Neuronal stem cell (in vitro differentiated cells): ENCODE data around the gene DNAH8.

Experiments
- DNase-seq: peaks from one replicate; pipeline ENCODE4 v3.0.0-alpha.2; 2013; ENCODE audit warnings: low spot score
- H2AFZ ChIP-seq: one replicate; pipeline ENCODE4 v1.6.1; 2013; ENCODE audit warnings: mild to moderate bottlenecking, low read length, inconsistent platforms
- H2AK5ac ChIP-seq: 2 replicates; pipeline ENCODE4 v1.6.1; 2013; ENCODE audit warnings: low read depth, mild to moderate bottlenecking, inconsistent platforms, low read length, moderate library complexity, mixed read lengths
- H2BK120ac ChIP-seq: 2 replicates; pipeline ENCODE4 v1.6.1; 2013; ENCODE audit warnings: low read depth, mild to moderate bottlenecking, inconsistent platforms, low read length, moderate library complexity, mixed read lengths
- H2BK12ac ChIP-seq: one replicate; pipeline ENCODE4 v1.6.1; 2013; ENCODE audit warnings: low read length, inconsistent platforms
- H2BK15ac ChIP-seq: 2 replicates; pipeline ENCODE4 v1.6.1; 2013; ENCODE audit warnings: mild to moderate bottlenecking, low read length, inconsistent platforms, mixed read lengths
- H2BK5ac ChIP-seq: one replicate; pipeline ENCODE4 v1.6.1; 2013; ENCODE audit warnings: inconsistent platforms, mild to moderate bottlenecking, low read length, moderate library complexity
- H3K14ac ChIP-seq: one replicate; pipeline ENCODE4 v1.6.1; 2013; ENCODE audit warnings: low read length, inconsistent platforms
- H3K18ac ChIP-seq: 2 replicates; pipeline ENCODE4 v1.6.1; 2013; ENCODE audit warnings: low read length, inconsistent platforms
- H3K23ac ChIP-seq: 2 replicates; pipeline ENCODE4 v1.6.1; 2013; ENCODE audit warnings: low read depth, mild to moderate bottlenecking, mixed read lengths, low read length, inconsistent platforms; ENCODE audit not compliant: poor library complexity
- H3K27ac ChIP-seq: replicated peaks from 3 replicates; pipeline ENCODE4 v1.5.1; 2013; ENCODE audit warnings: low read length, inconsistent platforms
- H3K27me3 ChIP-seq, 3 experiments: 2 replicates each; pipeline ENCODE4 v1.6.1; 2013; ENCODE audit warnings: low read length in 3 of 3, mild to moderate bottlenecking in 2 of 3, inconsistent platforms in 1 of 3, low read depth in 1 of 3, mixed read lengths in 1 of 3, moderate library complexity in 1 of 3; ENCODE audit not compliant: control insufficient read depth in 3 of 3, insufficient read depth in 3 of 3
- H3K36me3 ChIP-seq, 2 donors: replicated peaks in 1 of 2; 2 replicates each; pipeline ENCODE4 v1.6.1; 2013; ENCODE audit warnings: low read length in 2 of 2; ENCODE audit not compliant: control insufficient read depth in 2 of 2, insufficient read depth in 2 of 2
- H3K4ac ChIP-seq: 2 replicates; pipeline ENCODE4 v1.6.1; 2013; ENCODE audit warnings: inconsistent platforms, mild to moderate bottlenecking, low read length, moderate library complexity
- H3K4me1 ChIP-seq, 2 donors: 1 replicate in 1 of 2; 2 replicates in 1 of 2; pipeline ENCODE4 v1.6.1; 2013; ENCODE audit warnings: low read length in 2 of 2, low read depth in 1 of 2; ENCODE audit not compliant: control insufficient read depth in 2 of 2, insufficient read depth in 1 of 2
- H3K4me2 ChIP-seq: one replicate; pipeline ENCODE4 v1.6.1; 2013; ENCODE audit warnings: mild to moderate bottlenecking, low read length, inconsistent platforms; ENCODE audit not compliant: insufficient read depth, poor library complexity, severe bottlenecking
- H3K4me3 ChIP-seq, 2 donors: 2 replicates each; pipeline ENCODE4 v1.5.1; 2013; ENCODE audit warnings: low read length in 2 of 2, mild to moderate bottlenecking in 2 of 2, inconsistent platforms in 1 of 2, moderate library complexity in 1 of 2
- H3K79me1 ChIP-seq: one replicate; pipeline ENCODE4 v1.6.1; 2013; ENCODE audit warnings: low read depth, mild to moderate bottlenecking, inconsistent platforms, low read length, moderate library complexity
- H3K9ac ChIP-seq: one replicate; pipeline ENCODE4 v1.6.1; 2013; ENCODE audit warnings: mild to moderate bottlenecking, low read depth, low read length, inconsistent platforms; ENCODE audit not compliant: poor library complexity
- H3K9me3 ChIP-seq, 2 donors: replicated peaks in 1 of 2; 2 replicates each; pipeline versions ENCODE3 to v1.6.1; 2013; ENCODE audit warnings: low read length in 2 of 2, mild to moderate bottlenecking in 2 of 2, inconsistent platforms in 1 of 2, low read depth in 1 of 2, mixed read lengths in 1 of 2, moderate library complexity in 1 of 2; ENCODE audit not compliant: control insufficient read depth in 2 of 2, insufficient read depth in 1 of 2
- H4K8ac ChIP-seq: one replicate; pipeline ENCODE4 v1.6.1; 2013; ENCODE audit warnings: low read depth, mild to moderate bottlenecking, inconsistent platforms, low read length, moderate library complexity
- H4K91ac ChIP-seq: one replicate; pipeline ENCODE4 v1.6.1; 2013; ENCODE audit warnings: low read length, low read depth, mild to moderate bottlenecking, inconsistent platforms; ENCODE audit not compliant: poor library complexity
- WGBS, 2 donors: extraction: QIAGEN DNeasy Blood & Tissue Kit; methylation state at CpG; one replicate each; pipeline ENCODE4 v1.1.7; 2013; ENCODE audit warnings: missing lambda C conversion rate in 2 of 2, mixed read lengths in 1 of 2; ENCODE audit not compliant: insufficient read length in 2 of 2, insufficient replicate concordance in 1 of 2; ENCODE audit errors: extremely low coverage in 2 of 2; 5-methylcytosine and 5-hydroxymethylcytosine counted together

The DNAH8 gene

DNA sequence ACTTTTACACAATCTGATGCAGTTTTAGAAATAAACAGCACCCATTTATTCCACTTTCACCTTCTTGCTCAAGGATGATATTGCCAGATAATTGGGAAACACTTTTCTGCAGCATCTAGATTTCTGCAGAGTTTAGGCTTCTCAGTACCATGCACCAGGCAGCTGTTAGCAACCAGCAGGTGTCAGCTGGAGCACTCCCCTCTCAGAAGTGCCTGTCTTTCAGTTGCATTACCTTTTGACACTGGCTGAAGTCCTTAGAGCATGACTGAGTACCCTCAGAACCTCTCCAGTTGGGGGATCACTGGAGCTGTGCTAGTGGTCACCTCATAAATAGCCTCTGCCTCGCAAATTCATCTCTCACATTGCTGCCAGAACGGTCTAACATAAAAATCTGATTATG lies 91.2 kb downstream of the DNAH8 start:
- Histone ChIP-seq H3K18ac (no peak overlapping the region), H3K4me3 (no peak overlapping the region), H3K27me3 (peaks cover 0 to 9% (median 0%) of the 10 kb centered on the region in 3 experiments), H3K4ac (no peak overlapping the region), H2BK120ac (no peak overlapping the region), H3K9ac (no peak overlapping the region), H2BK15ac (no peak overlapping the region), H2BK12ac (no peak overlapping the region), H2AK5ac (no peak overlapping the region), H3K4me2 (no peak overlapping the region), H3K14ac (no peak overlapping the region), H2AFZ (no peak overlapping the region), H3K79me1 (no peaks in the 10 kb centered on the region), H3K27ac (no peak overlapping the region), H3K36me3 (no peaks in the 10 kb centered on the region), H4K91ac (no peak overlapping the region), H3K23ac (no peak overlapping the region), H2BK5ac (no peak overlapping the region), H3K9me3 (peaks cover 0 to 2% of the 10 kb centered on the region in 2 donors), H4K8ac (no peak overlapping the region), H3K4me1 (no peaks in the 10 kb centered on the region)
- WGBS, 2 donors = no CpG with 5 or more reads among the region's 2 CpGs
- DNase-seq = no peak

DNA sequence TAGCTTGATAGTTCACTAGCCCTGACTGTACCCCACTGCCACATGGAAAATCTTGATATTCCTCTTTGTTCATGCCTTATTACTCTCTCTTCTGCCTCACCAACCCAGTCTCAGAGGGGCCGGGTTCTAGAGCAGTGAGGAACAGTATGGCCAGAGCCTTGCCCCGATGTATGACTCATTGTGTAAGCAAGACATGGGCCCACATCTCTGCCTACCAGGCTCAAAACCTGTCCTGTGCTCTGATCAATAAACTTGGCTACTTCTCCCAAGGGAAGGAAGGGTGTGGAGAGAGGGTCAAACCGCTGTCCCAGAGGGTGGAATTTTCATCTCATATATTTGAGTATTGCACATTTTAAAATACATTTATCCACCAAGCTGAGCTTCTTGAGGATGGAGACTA lies 91.7 kb downstream of the DNAH8 start:
- H2BK12ac ChIP-seq = no peak overlapping the region
- no peak overlapping the region for H2BK5ac ChIP-seq
- no peak overlapping the region for H3K9ac ChIP-seq
- no peak overlapping the region for H3K27ac ChIP-seq
- no peak overlapping the region for H2BK120ac ChIP-seq
- peaks cover 0 to 2% of the 10 kb centered on the region in 2 donors for H3K9me3 ChIP-seq
- no peak overlapping the region for H4K8ac ChIP-seq
- no peak overlapping the region for H3K14ac ChIP-seq
- no peak overlapping the region for H3K4me3 ChIP-seq
- no peaks in the 10 kb centered on the region for H3K4me1 ChIP-seq
- no peak overlapping the region for H2BK15ac ChIP-seq
- H2AK5ac ChIP-seq = no peak overlapping the region
- no peak overlapping the region for H2AFZ ChIP-seq
- no peak overlapping the region for H4K91ac ChIP-seq
- H3K36me3 ChIP-seq = no peaks in the 10 kb centered on the region
- H3K23ac ChIP-seq = no peak overlapping the region
- no peaks in the 10 kb centered on the region for H3K79me1 ChIP-seq
- H3K18ac ChIP-seq = no peak overlapping the region
- no peak for DNase-seq
- whole genome bisulfite sequencing, 2 donors = no CpG with 5 or more reads among the region's 3 CpGs
- H3K4ac ChIP-seq = no peak overlapping the region
- H3K4me2 ChIP-seq = no peak overlapping the region
- H3K27me3 ChIP-seq = peaks cover 0 to 9% (median 0%) of the 10 kb centered on the region in 3 experiments

DNA sequence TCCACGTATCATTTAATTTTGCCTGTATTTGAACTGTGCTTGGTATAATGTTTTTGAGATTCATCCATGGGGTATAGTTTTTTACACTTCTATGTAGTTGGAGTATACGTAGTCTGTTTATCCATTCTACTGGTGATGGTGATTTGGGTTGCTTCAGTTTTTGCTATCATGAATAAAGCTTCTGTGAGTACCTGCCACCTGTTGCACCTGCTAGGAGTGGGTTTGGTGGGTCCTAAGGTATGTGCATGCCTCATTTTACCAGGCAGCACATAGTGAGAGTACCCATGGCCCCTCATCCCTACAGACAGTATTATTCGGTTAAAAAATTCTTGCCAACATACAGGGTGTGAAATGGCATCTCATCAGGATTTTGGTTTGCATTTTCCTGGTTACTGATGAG lies 92.9 kb downstream of the DNAH8 start:
- Histone ChIP-seq H3K14ac (no peak overlapping the region), H2BK5ac (no peak overlapping the region), H3K9ac (no peak overlapping the region), H3K4me1 (no peaks in the 10 kb centered on the region), H3K4me2 (no peak overlapping the region), H3K4me3 (no peak overlapping the region), H2AFZ (no peak overlapping the region), H2BK12ac (no peak overlapping the region), H2BK15ac (no peak overlapping the region), H4K8ac (no peak overlapping the region), H2BK120ac (no peak overlapping the region), H3K27ac (no peak overlapping the region), H3K18ac (no peak overlapping the region), H2AK5ac (no peak overlapping the region), H4K91ac (no peak overlapping the region), H3K23ac (no peak overlapping the region), H3K36me3 (no peaks in the 10 kb centered on the region), H3K79me1 (no peaks in the 10 kb centered on the region), H3K27me3 (peaks cover 0 to 16% (median 0%) of the 10 kb centered on the region in 3 experiments), H3K9me3 (peaks cover 0 to 2% of the 10 kb centered on the region in 2 donors), H3K4ac (no peak overlapping the region)
- no CpG with 5 or more reads among the region's 3 CpGs for WGBS, 2 donors
- no peak for DNase-seq

DNA sequence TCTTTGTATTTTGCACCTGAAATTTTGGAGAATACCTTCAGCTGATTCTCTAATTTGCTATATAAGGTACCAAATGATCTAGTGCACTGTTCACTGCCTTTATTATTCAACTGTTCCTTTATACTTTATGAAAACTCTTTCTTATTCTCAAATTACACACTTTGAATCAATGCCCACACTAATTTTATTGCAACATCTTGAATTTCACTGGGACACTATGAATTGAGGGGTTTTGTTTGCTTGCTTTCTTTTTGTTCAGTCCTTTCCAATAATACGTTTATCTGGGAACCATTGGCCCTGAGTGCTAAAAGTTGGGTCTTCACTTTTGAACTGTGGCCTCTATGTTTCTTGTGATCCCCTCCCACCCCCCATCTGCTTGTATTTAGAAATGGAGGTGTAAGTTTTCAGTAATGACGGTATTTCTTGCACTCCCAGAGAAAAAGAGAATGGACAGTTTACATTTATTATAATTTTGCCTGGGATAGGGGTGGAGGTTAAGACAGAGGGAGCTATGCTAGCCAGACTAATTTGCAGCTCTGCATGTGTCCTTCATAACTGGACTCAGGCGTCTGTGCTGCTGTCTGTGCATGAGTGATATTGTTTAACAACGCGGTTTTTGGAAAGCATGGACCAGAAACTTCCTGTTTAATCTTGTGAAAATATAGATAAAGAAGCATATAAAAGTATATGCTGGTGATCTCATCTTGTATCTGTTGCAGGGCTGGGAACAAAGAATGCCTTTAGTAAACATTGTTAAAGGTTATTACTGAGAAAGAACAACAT lies 98.1 kb downstream of the DNAH8 start:
- DNase-seq = no peak
- H3K14ac ChIP-seq = no peak overlapping the region
- whole genome bisulfite sequencing, 2 donors = no CpG with 5 or more reads among the region's 5 CpGs
- H4K91ac ChIP-seq = no peak overlapping the region
- H4K8ac ChIP-seq = no peak overlapping the region
- H3K18ac ChIP-seq = no peak overlapping the region
- peaks cover 0 to 2% of the 10 kb centered on the region in 2 donors for H3K9me3 ChIP-seq
- H3K4me3 ChIP-seq = no peak overlapping the region
- H3K36me3 ChIP-seq = no peaks in the 10 kb centered on the region
- no peak overlapping the region for H3K4me2 ChIP-seq
- H3K4ac ChIP-seq = no peak overlapping the region
- no peak overlapping the region for H2BK120ac ChIP-seq
- H2BK5ac ChIP-seq = no peak overlapping the region
- no peak overlapping the region for H2AFZ ChIP-seq
- no peak overlapping the region for H3K27ac ChIP-seq
- H2AK5ac ChIP-seq = no peak overlapping the region
- H3K9ac ChIP-seq = no peak overlapping the region
- peaks cover 0 to 8% (median 2%) of the 10 kb centered on the region in 3 experiments for H3K27me3 ChIP-seq
- no peaks in the 10 kb centered on the region for H3K79me1 ChIP-seq
- H2BK15ac ChIP-seq = no peak overlapping the region
- no peak overlapping the region for H3K23ac ChIP-seq
- H2BK12ac ChIP-seq = no peak overlapping the region
- no peaks in the 10 kb centered on the region for H3K4me1 ChIP-seq
